Hepatocyte (in vitro differentiated cells): ENCODE data around the gene ZNF221.

ENCODE experiments used
- CTCF ChIP-seq: fragments of 200-600 bp; sonication (generic); IDR thresholded peaks from 2 replicates; pipeline ENCODE4 v1.5.1; 2016; ENCODE audit warnings: antibody characterized with exemption, mild to moderate bottlenecking; ENCODE audit not compliant: poor library complexity
- EZH2 ChIP-seq: fragments of 200-600 bp; sonication (generic); IDR thresholded peaks from 2 replicates; pipeline ENCODE4 v1.6.1; 2016; ENCODE audit warnings: antibody characterized with exemption, mild to moderate bottlenecking, borderline replicate concordance
- EZH2phosphoT487 ChIP-seq: fragments of 200-600 bp; sonication (generic); IDR thresholded peaks from one replicate; pipeline ENCODE4 v1.6.1; 2018; ENCODE audit warnings: antibody characterized with exemption, mild to moderate bottlenecking, low read depth, moderate library complexity; ENCODE audit not compliant: unreplicated experiment, severe bottlenecking

GRCh38 chr19:43901395-43902390 lies 49.3 kb upstream of the ZNF221 start:
- TF ChIP-seq CTCF (no peak), EZH2 (no peak), EZH2phosphoT487 (no peak)
